Type B pancreatic cell (in vitro differentiated cells): ENCODE results near the gene MRPL2. TPM values are rescaled to one million over a fixed set of nuclear protein-coding genes. Genes with fewer than 3 reads are reported as not detected.
A peak's percentile ranks its signal among the peaks of the same experiment; 100 is the strongest.

ENCODE experiments used
- DNase-seq: peaks from one replicate; pipeline ENCODE4 v3.0.0; 2021; ENCODE audit warnings: mixed read lengths; ENCODE audit not compliant: unreplicated experiment; ENCODE audit errors: extremely low spot score
- H3K27ac Mint-ChIP-seq: 2 replicates; pipeline ENCODE4 v1.8.0; 2021; ENCODE audit warnings: mild to moderate bottlenecking, mixed read lengths
- H3K27me3 Mint-ChIP-seq: 2 replicates; pipeline ENCODE4 v1.8.0; 2021; ENCODE audit warnings: mixed read lengths
- H3K36me3 Mint-ChIP-seq: 2 replicates; pipeline ENCODE4 v1.8.0; 2021; ENCODE audit warnings: mixed read lengths
- H3K4me1 Mint-ChIP-seq: one replicate; pipeline ENCODE4 v1.8.0; 2021; ENCODE audit warnings: mixed read lengths; ENCODE audit not compliant: unreplicated experiment
- H3K4me3 Mint-ChIP-seq: 2 replicates; pipeline ENCODE4 v1.8.0; 2021; ENCODE audit warnings: mild to moderate bottlenecking, mixed read lengths
- H3K9me3 Mint-ChIP-seq: 2 replicates; pipeline ENCODE4 v1.8.0; 2021; ENCODE audit warnings: mixed read lengths
- CTCF ChIP-seq: fragments of 200-600 bp; sonication (generic); conservative IDR thresholded peaks from 2 replicates; pipeline ENCODE4 v1.5.0; 2021; ENCODE audit warnings: antibody characterized with exemption, mild to moderate bottlenecking
- long read RNA-seq: library from polyadenylated mRNA; unstranded; transcript quantifications from one replicate; pipeline ENCODE4 v2.0.0, GENCODE V29; 2020
- total RNA-seq: library from RNA; stranded (reverse); gene quantifications from 2 replicates; pipeline ENCODE4 v1.2.1, GENCODE V29; 2021; ENCODE audit warnings: low replicate concordance

Gene MRPL2
- total RNA-seq = 58.6 and 71.8 TPM in 2 replicates
- long read RNA-seq, transcript MRPL2-202 (7 exons, 1,588 nt) = major isoform, 14 of 21 reads
- long read RNA-seq, partial matches to known transcripts = 0 of 21 reads
- long read RNA-seq, other reads (novel, unspliced or antisense) = 2 of 21 reads

GRCh38 chr6:43059168-43060033 is at the start of gene MRPL2, which contains the start of gene KLC4:
Gene MRPL2, minus strand, starts transcription at chr6:43059434. Its CDS starts 53 bp downstream, at chr6:43059381.
Gene KLC4, plus strand, starts transcription at chr6:43059631. Its CDS starts 1,705 bp downstream, at chr6:43061336.
- peak; percentile 96 for DNase-seq
- Mint-ChIP-seq H3K27me3 (no peaks in the 10 kb centered on the region), H3K9me3 (no peaks in the 10 kb centered on the region), H3K27ac (peak within 1 kb of the TSS; percentile 99), H3K36me3 (peaks cover 8% of the 10 kb centered on the region), H3K4me1 (peaks cover 37% of the 10 kb centered on the region), H3K4me3 (peak within 1 kb of the TSS; percentile 98)
- TF ChIP-seq CTCF = no peak

GRCh38 chr6:43107344-43108062 is 48.3 kb upstream of the MRPL2 start:
- no peak for TF ChIP-seq CTCF
- Mint-ChIP-seq H3K36me3 (peaks cover 14% of the 10 kb centered on the region), H3K4me3 (no peak overlapping the region), H3K4me1 (peaks cover 35% of the 10 kb centered on the region), H3K9me3 (peaks cover 7% of the 10 kb centered on the region), H3K27me3 (no peaks in the 10 kb centered on the region), H3K27ac (no peak overlapping the region)
- no peak for DNase-seq

GRCh38 chr6:43105538-43106222 is 46.4 kb upstream of the MRPL2 start:
- Mint-ChIP-seq H3K4me3 (no peak overlapping the region), H3K4me1 (peaks cover 24% of the 10 kb centered on the region), H3K9me3 (peaks cover 7% of the 10 kb centered on the region), H3K36me3 (peaks cover 14% of the 10 kb centered on the region), H3K27ac (peak overlapping the region; percentile 5), H3K27me3 (no peaks in the 10 kb centered on the region)
- DNase-seq = no peak
- TF ChIP-seq CTCF = no peak

GRCh38 chr6:43103253-43103876 is 44.1 kb upstream of the MRPL2 start:
- no peak overlapping the region for H3K4me3 Mint-ChIP-seq
- no peak overlapping the region for H3K27ac Mint-ChIP-seq
- DNase-seq = no peak
- H3K36me3 Mint-ChIP-seq = peaks cover 14% of the 10 kb centered on the region
- no peak for TF ChIP-seq CTCF
- peaks cover 7% of the 10 kb centered on the region for H3K9me3 Mint-ChIP-seq
- H3K27me3 Mint-ChIP-seq = no peaks in the 10 kb centered on the region
- peaks cover 23% of the 10 kb centered on the region for H3K4me1 Mint-ChIP-seq

GRCh38 chr6:43101497-43101896 is 42.3 kb upstream of the MRPL2 start:
- Mint-ChIP-seq H3K9me3 (no peaks in the 10 kb centered on the region), H3K4me1 (peaks cover 38% of the 10 kb centered on the region), H3K27me3 (no peaks in the 10 kb centered on the region), H3K27ac (no peak overlapping the region), H3K4me3 (no peak overlapping the region), H3K36me3 (peaks cover 6% of the 10 kb centered on the region)
- TF ChIP-seq CTCF = no peak
- no peak for DNase-seq
